COLO829 (cell line): ENCODE results near the gene NPR3.
"Not testable (repeated sequence)": the region's sequence is repeated elsewhere in the genome, so short reads cannot be mapped to it uniquely, and the experiment has no call there.

Experiments
- DNase-seq: peaks from one replicate; pipeline ENCODE4 v3.0.0; 2012; ENCODE audit warnings: low spot score

The NPR3 gene

GRCh38 chr5:32767948-32768467 lies 56.9 kb downstream of the NPR3 start:
- no peak for DNase-seq

GRCh38 chr5:32769711-32770110 lies 58.6 kb downstream of the NPR3 start:
- DNase-seq, result no peak

- no peak for DNase-seq
Observed at GRCh38 chr5:32770444-32770843, 59.3 kb downstream of the NPR3 start.

GRCh38 chr5:32771037-32771436 lies 59.9 kb downstream of the NPR3 start:
- DNase-seq, result no peak

- no peak for DNase-seq
Observed at GRCh38 chr5:32773944-32774343, 62.8 kb downstream of the NPR3 start.

GRCh38 chr5:32776200-32776599 lies 65.1 kb downstream of the NPR3 start:
- no peak for DNase-seq

- no peak for DNase-seq
Observed at GRCh38 chr5:32777222-32777621, 66.1 kb downstream of the NPR3 start.

GRCh38 chr5:32777733-32778132 lies 66.6 kb downstream of the NPR3 start:
- DNase-seq, result no peak

GRCh38 chr5:32778403-32778802 lies 67.3 kb downstream of the NPR3 start:
- DNase-seq, result no peak

- DNase-seq, result no peak
Observed at GRCh38 chr5:32779754-32780415, 68.8 kb downstream of the NPR3 start.

- no peak for DNase-seq
Observed at GRCh38 chr5:32780508-32780919, 69.4 kb downstream of the NPR3 start.

GRCh38 chr5:32783661-32784060 lies 72.5 kb downstream of the NPR3 start:
- no peak for DNase-seq

GRCh38 chr5:32785611-32786254 lies 74.6 kb downstream of the NPR3 start:
- DNase-seq, result peak; percentile 68

- DNase-seq, result no peak
Observed at GRCh38 chr5:32786311-32786710, 75.2 kb downstream of the NPR3 start.

GRCh38 chr5:32790411-32790951 lies 79.4 kb downstream of the NPR3 start:
- DNase-seq, result no peak

GRCh38 chr5:32791536-32792243 lies 80.6 kb downstream of the NPR3 start:
- no peak for DNase-seq

- DNase-seq, result no peak
Observed at GRCh38 chr5:32794086-32794485, 83.0 kb downstream of the NPR3 start.

- no peak for DNase-seq
Observed at GRCh38 chr5:32802764-32803163, 91.6 kb downstream of the NPR3 start.

- no peak for DNase-seq
Observed at GRCh38 chr5:32803656-32804055, 92.5 kb downstream of the NPR3 start.

GRCh38 chr5:32805462-32805861 lies 94.3 kb downstream of the NPR3 start:
- not testable (repeated sequence) for DNase-seq

- no peak for DNase-seq
Observed at GRCh38 chr5:32805971-32806638, 95.0 kb downstream of the NPR3 start.

- no peak for DNase-seq
Observed at GRCh38 chr5:32808783-32809182, 97.7 kb downstream of the NPR3 start.
